ENCODE measurements around the gene CISH.

DNA sequence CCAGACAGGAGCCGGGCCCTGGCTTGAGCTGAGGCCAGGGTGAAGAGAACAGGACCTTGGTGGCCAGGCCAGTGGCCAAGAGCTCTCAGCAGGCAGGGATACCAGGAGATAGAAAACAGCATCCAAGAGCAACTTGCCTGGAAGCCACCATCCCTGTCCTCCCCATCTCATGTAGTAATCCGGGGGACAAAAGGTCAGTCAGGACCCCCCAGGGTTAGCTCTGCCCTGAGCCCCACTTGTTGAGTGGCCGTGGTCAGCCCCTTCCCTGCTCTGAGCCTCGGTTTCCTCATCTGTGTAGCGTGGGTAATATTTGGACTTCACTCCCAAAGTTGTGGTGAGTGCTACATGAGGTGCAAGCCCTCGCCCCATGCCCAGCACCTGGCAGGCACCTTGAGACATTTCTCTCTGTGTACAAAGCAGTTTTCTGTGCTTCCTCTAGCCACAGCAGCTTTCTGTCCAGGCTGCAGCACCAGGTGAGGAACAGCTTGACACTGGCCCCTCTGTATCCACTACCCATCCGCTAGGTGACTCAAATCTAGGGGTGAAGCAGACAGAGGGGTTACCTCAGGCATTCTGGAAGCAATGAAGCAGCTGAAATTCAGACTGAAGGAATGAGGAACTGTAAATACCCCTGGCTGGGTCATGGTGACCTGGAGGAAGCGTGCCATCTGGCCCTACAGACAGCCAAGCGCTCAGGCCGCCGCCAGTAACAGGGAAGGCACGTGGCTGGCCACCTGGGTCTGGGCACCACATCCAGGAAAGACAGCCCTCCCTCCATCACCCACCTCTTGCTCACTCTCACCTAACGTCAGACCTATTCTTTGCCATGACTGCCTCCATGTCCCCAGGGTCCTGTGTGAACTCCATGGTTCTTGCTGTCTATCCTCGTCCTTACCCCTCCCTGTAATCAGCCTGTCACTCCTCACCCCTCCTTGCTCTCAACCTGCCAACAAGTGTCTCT is 6.7 kb downstream of the CISH start:
- TF ChIP-seq ZNF274 (IDR thresholded peaks at IDR 0.05; ENCODE audit: low read depth, low read length): no peak
- TF ChIP-seq SUZ12 (IDR thresholded peaks at IDR 0.05; ENCODE audit: extremely low read depth, insufficient read depth, insufficient read length): no peak
- no peak for TF ChIP-seq YY1 (IDR thresholded peaks at IDR 0.05; ENCODE audit: insufficient read depth, insufficient read length)
